Measurements from ENCODE around the gene TMEM196. TPM values are rescaled to one million over a fixed set of nuclear protein-coding genes. Genes with fewer than 3 reads are reported as not detected.
A peak's percentile ranks its signal among the peaks of the same experiment; 100 is the strongest.

Gene TMEM196
- total and polyA plus RNA-seq, 2 donors (not counting 3 experiments of a cell fraction or from before 2014, with no cell fraction given) = not detected

DNA sequence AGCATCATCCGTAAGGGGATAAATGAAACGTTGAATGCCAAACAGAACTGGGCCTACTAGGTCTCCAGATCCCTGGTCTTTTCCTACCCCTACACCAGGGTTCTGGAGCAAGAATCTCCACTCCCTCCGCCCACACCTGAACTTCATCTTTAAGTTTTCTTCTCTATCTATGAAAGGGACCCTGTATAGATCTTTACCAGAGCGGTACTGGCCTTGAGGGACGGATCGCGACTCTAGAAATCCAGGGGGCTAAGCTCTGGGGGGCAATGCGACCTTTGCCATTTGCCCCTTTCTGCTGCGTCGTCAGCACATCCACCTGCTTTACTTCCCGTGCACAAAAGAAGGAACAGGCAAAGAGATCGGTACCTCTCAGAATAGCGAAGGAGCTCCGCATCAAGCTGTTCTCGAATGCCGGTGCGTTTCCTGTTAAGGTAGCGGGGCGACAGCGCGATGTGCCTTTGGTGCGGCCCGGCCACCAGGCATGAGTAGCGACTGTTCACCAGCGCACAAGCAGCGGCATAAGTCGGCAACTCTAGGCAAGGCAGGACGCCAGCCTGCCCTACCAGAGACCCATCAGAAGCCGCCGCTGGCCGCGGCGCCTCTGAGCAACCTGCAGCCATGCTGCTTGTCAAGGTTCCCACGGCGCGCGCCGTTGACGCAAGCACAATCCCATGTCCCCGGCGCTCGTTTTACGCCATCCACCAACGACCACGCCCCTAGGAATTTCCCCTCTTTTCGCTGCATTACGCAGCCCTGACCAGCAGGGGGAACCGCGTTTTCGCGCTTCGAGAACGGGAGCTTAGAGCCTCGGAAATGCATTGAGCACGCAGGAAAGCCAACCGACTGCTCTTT, 64.8 kb downstream of the TMEM196 start, which contains the start of gene POLR1F:
Gene POLR1F (minus strand): TSS at position 641 of the 852 bp plus-strand sequence. CDS start 21 bp downstream, at position 620.
- Histone ChIP-seq H3K9me1 (replicated peaks; ENCODE audit: control insufficient read depth, extremely low read depth, insufficient read depth, low read length) (no peaks in the 10 kb centered on the region), H3K79me2 (ENCODE audit: control insufficient read depth, insufficient read depth, low read length) (peaks cover 46% of the 10 kb centered on the region), H3K9me3 (replicated peaks; ENCODE audit: control insufficient read depth, insufficient read depth, low read length) (no peaks in the 10 kb centered on the region), H2AFZ (ENCODE audit: low read depth, low read length) (peak within 1 kb of the TSS; percentile 79), H4K20me1 (replicated peaks; ENCODE audit: control insufficient read depth, extremely low read depth, insufficient read depth, low read length) (no peaks in the 10 kb centered on the region), H3K27ac (ENCODE audit: insufficient read depth, low read depth, low read length) (peak within 1 kb of the TSS; percentile 44), H3K36me3 (ENCODE audit: control insufficient read depth in 2 of 2, extremely low read depth in 1 of 2, insufficient read depth in 2 of 2, low read length in 2 of 2) (peaks cover 0 to 2% of the 10 kb centered on the region in 2 experiments), H3K4me1 (ENCODE audit: control insufficient read depth, extremely low read depth, insufficient read depth, low read length) (peaks cover 19% of the 10 kb centered on the region), H3K4me2 (ENCODE audit: insufficient read depth, low read length) (peak within 1 kb of the TSS; percentile 90), H3K4me3 (replicated peaks in 1 of 3; ENCODE audit: insufficient read depth in 1 of 3, low read depth in 1 of 3, low read length in 3 of 3) (peak within 1 kb of the TSS; percentile 45 to 83 (median 77)), H3K9ac (replicated peaks; ENCODE audit: extremely low read depth, insufficient read depth, low read length) (peak within 1 kb of the TSS; percentile 78), H3K27me3 (ENCODE audit: control insufficient read depth in 2 of 2, insufficient read depth in 2 of 2, low read length in 2 of 2) (peaks cover 0 to 12% of the 10 kb centered on the region in 2 experiments)
- CTCF ChIA-PET = interaction anchor here (0.6 to 10.2 kb wide), 23 partner anchors 8 to 1077 kb away, joined by 3 to 354 read pairs (median 4); no protein-coding TSS in a partner anchor
- intact Hi-C loops (cut with micrococcal nuclease) = loop anchor here (1.0 to 5.0 kb wide), 4 partner anchors 798 to 1719 kb away; partner anchors contain the start of gene SP4
- FAIRE-seq (peak; percentile 83), DNase-seq (ENCODE audit: low read depth, low spot score) (peak; percentile 97)
- BruUV-seq (replicated peaks) = TSS peak; percentile 59
- no peak for TF ChIP-seq GATA2 (IDR thresholded peaks at IDR 0.05; ENCODE audit: insufficient read depth, insufficient read length, low read depth, low read length)
- TF ChIP-seq MYC (IDR thresholded peaks at IDR 0.05; ENCODE audit: low read depth, low read length) = no peak
- no peak for TF ChIP-seq EZH2 (IDR thresholded peaks at IDR 0.05; ENCODE audit: borderline replicate concordance, low read depth, low read length, severe bottlenecking)
- TF ChIP-seq FOS (IDR thresholded peaks at IDR 0.05; ENCODE audit: borderline replicate concordance, insufficient read depth, low read length) = no peak
- peak; percentile 95 for TF ChIP-seq POLR2AphosphoS5 (IDR thresholded peaks at IDR 0.05; ENCODE audit: insufficient read depth, low read depth, low read length)
- TF ChIP-seq, protein P1, sequence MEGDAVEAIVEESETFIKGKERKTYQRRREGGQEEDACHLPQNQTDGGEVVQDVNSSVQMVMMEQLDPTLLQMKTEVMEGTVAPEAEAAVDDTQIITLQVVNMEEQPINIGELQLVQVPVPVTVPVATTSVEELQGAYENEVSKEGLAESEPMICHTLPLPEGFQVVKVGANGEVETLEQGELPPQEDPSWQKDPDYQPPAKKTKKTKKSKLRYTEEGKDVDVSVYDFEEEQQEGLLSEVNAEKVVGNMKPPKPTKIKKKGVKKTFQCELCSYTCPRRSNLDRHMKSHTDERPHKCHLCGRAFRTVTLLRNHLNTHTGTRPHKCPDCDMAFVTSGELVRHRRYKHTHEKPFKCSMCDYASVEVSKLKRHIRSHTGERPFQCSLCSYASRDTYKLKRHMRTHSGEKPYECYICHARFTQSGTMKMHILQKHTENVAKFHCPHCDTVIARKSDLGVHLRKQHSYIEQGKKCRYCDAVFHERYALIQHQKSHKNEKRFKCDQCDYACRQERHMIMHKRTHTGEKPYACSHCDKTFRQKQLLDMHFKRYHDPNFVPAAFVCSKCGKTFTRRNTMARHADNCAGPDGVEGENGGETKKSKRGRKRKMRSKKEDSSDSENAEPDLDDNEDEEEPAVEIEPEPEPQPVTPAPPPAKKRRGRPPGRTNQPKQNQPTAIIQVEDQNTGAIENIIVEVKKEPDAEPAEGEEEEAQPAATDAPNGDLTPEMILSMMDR (IDR thresholded peaks at IDR 0.05; ENCODE audit: extremely low read depth in 1 of 2, insufficient read depth in 1 of 2, low read depth in 1 of 2, low read length in 2 of 2) = peak; percentile 88 to 92
- TF ChIP-seq JUN (IDR thresholded peaks at IDR 0.05; ENCODE audit: borderline replicate concordance, insufficient read depth, insufficient read length, low read depth) = no peak
- TF ChIP-seq, protein P2, sequence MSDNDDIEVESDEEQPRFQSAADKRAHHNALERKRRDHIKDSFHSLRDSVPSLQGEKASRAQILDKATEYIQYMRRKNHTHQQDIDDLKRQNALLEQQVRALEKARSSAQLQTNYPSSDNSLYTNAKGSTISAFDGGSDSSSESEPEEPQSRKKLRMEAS (IDR thresholded peaks at IDR 0.05; ENCODE audit: insufficient read depth, insufficient read length) = peak; percentile 57
- peak; percentile 92 for TF ChIP-seq POLR2A (IDR thresholded peaks at IDR 0.05; ENCODE audit: low read depth, low read length)
- dilution Hi-C loops (cut with MboI; ENCODE audit: extremely low pct_ligation_motif_present, low sequenced_read_pairs) = no loop called here
- POLR2A ChIA-PET = interaction anchor here (0.6 kb wide), 1 partner anchor 608 kb away, joined by 3 read pairs; no protein-coding TSS in a partner anchor
